GM18951 (cell line): ENCODE measurements around the gene SLC6A20.
"Not testable (repeated sequence)": the region's sequence is repeated elsewhere in the genome, so short reads cannot be mapped to it uniquely, and the experiment has no call there.

Source experiments
- POLR2A ChIP-seq: IDR thresholded peaks from 4 replicates; pipeline ENCODE4 v1.6.1; 2011; ENCODE audit warnings: mild to moderate bottlenecking; ENCODE audit not compliant: insufficient read length, insufficient read depth; ENCODE audit errors: extremely low read depth
- in situ Hi-C: fragments of 300-500 bp; cut with MboI; formaldehyde crosslinking; loops from one replicate; pipeline ENCODE4 v1.12.0; 2022; ENCODE audit warnings: low sequenced_read_pairs, mixed read lengths, inconsistent platforms; ENCODE audit not compliant: unreplicated experiment

The SLC6A20 gene

DNA sequence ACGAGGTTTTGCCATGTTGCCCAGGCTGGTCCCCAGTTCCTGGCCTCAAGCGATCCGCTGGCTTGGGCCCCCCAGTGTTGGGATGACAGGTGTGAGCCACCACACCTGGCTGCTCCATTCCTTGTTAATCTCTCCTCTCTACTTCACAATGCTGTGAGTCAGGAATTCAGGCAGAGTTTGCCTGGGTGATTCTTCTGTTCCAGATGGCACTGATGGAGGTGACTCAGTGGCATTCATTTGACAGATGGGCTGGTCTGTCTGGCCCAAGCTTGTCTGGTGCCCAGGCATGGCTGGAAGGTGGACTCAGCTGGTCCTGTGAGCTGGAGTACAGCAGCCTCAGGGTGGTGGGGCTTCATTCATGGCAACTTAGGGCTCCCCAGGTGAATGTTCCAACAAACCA is 43.2 kb downstream of the SLC6A20 start:
- no peak for TF ChIP-seq POLR2A
- in situ Hi-C loops = loop anchor here (5.0 kb wide), 1 partner anchor 169 kb away; no protein-coding TSS in a partner anchor

DNA sequence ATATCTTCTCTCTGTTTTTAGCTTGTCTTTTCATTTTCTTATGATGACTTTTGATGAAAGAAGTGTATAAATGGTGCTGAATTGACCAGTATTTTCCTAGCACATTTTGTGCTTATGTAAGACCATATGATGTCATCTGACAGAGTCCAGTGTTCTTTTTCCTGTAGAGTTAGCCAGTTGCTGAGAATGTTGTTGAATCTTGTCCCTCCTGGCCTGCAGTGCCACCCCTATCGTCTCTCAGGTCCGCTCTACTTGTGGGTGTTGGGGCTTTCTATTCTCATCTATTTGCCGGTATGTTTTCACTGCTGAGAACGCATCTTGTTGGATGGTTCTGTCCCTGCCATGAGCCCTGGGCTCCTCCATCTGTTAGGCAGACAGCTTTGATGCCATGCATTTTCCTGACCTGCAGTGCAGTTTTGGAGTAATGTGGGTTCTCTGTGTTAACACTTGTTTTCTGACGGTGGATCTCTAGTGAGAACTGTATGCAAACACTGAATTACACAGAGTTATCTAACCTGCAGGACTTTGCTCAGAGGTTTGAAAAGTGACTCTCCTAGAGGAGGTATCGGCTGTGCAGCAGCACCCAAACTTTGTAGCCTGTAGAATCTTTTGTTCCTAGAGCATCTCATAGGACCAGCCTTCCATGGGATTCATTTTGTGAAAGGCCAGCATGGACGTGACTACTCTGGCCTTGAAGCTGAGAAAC is 44.6 kb downstream of the SLC6A20 start:
- TF ChIP-seq POLR2A = no peak
- in situ Hi-C loops = loop anchor here (5.0 kb wide), 1 partner anchor 171 kb away; no protein-coding TSS in a partner anchor

DNA sequence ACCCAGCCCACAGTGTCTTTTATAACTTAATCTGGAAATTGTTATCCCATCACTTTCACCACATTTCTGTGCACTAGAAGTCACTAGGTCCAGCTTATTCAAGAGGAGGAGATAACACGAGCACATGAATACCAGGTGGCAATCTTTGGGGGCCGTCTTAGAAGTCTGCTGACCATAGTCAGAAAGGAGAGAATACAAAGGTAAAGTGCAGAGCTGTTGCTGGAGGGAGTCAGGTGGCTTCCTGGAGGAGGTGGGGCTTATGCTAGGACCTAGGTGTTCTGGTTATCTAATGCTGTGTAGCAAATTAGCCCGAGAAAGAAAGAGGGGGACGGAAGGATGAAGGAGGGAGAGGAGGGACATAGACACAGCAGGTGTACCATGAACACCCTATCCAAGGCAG is 46.5 kb downstream of the SLC6A20 start:
- no peak for TF ChIP-seq POLR2A
- in situ Hi-C loops = loop anchor here (5.0 kb wide), 1 partner anchor 172 kb away; no protein-coding TSS in a partner anchor

DNA sequence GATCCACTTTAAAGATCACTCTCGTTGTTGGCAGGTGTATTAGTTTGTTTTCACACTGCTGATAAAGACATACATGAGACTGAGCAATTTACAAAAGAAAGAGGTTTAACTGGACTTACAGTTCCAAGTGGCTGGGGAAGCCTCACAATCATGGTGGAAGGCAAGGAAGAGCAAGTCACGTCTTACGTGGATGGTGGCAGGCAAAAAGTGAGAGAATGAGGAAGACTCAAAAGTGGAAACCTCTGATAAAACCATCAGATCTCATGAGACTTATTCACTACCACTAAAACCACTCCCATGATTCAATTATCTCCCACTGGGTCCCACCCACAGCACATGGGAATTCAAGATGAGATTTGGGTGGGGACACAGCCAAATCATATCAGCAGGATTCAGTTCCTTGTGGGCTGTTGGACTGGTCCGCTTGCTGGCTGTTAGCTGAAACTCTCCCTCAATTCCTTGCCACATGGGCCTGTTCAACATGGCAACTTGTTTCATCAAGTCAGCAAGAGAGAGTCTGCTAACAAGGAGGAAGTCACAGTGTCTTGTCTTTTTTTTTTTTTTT is 47.2 kb downstream of the SLC6A20 start:
- in situ Hi-C loops = not testable (repeated sequence)

DNA sequence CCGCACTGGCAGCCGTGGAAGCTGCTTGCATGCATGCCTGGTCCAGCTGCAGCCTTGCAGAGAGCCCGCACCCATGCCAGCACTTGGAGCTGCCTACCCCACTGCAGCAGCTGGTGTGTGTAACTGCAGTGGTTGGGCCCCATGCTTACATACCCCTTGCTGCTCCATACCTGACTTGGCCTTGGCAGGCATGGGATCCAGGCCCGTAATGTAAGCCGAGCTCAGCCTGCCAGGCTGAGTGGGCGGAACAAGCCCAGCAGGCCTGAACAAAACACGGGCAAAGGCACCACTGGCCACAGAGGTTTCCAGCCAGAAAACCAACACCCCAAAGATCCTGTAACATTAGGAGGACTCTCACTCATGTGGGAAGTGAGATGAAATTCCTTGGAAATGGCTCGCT is 48.3 kb downstream of the SLC6A20 start:
- in situ Hi-C loops = no loop called here

DNA sequence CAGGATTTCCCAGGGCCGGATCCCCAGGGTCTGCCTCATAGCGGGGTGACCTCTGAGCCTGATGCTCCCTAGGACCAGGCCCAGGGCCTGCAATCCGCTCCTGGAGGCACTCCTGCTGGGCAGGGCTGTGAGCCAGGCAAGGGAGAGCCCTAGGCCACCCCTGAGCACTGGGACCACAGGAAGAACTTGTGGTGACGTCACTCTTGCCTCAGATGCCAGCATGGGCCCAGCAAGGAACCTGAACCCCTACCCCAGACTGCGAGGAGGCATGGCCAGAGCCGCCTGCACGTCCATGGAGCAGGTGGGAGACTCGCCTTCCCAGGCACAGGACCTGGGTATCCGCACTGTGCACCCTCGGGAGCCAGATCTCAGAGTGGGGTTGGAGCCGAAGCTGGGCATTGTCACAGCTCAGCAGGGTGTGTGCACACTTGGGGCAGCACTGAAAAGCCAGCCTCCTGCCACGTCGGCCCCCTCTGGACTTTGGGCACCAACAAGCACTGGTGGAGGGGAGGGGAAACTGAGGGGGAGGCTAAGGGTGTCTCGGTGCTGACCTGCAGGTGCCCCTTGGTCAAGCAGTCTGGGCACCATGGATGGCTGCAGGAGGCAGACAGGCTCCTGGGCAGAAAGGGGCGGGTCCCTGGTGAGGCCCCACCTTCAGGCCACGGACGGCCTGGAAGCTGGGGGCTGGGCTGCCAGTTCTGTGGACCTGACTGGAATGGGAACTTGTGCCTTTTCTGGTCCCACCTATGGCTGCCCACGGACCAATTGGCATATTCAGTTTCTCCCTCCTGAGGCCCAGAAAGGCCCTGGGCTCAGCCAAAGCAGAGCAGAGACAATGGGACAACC is 49.3 kb downstream of the SLC6A20 start:
- in situ Hi-C loops = no loop called here
- peak; percentile 7 for TF ChIP-seq POLR2A

More for the DNA sequence above, 48.3 kb downstream of the SLC6A20 start:
- TF ChIP-seq POLR2A = no peak

DNA sequence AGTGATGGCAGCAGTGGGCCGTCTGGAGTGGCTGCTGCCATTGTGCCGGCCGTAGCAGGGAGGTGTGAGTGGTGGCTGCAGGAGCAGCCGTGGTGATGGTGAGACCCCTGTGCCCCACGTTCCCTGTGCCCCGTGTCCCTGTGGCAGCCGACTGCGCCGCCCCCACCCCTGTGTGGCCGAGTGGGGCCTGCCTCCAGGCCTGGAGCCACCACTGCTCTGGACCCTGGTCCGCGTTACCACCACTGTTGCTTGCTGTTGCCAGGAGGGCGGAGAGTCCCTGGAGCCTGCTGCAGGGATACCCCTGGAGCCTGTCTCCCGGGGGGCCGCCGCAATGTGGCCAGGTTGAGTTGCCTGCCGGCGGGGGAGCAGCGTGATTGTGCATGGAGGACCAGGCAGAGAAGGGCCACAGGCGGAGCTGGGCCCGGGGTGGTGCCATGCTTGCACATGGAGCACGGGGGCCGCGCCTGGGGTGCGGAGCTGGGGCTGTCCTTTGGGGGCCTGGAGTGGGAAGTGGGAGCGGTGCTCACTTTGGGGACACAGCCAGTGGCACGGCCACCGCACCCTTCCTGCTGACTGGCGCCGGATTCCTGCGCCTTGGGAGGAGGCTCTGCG is 50.1 kb downstream of the SLC6A20 start:
- TF ChIP-seq POLR2A = no peak
- in situ Hi-C loops = no loop called here

DNA sequence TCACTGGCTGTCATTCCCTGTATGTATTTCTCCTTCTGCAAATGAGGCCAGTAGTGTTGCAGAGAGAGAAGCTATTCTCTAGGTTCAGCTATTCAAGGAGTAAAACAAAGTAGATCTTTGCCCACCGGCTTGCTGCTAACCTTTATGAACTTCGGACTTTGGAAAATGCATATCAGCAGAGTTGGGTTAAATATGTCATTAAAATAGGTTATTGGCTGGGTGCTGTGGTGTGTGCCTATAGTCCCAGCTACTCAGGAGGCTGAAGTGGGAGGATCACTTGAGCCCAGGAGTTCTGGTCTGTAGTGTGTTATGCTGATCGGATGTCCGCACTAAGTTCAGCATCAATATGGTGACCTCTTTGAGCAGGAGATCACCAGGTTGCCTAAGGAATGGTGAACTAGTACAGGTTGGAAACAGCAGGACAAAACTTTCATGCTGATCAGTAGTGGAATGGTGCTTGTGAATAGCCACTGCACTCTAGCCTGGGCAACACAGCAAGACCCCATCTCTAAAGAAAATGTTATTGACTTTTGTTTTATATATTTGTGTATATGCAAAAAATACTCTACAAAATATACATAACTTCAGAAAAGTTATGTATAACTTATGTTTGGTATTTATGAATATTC is 53.8 kb downstream of the SLC6A20 start:
- in situ Hi-C loops = no loop called here
- no peak for TF ChIP-seq POLR2A

DNA sequence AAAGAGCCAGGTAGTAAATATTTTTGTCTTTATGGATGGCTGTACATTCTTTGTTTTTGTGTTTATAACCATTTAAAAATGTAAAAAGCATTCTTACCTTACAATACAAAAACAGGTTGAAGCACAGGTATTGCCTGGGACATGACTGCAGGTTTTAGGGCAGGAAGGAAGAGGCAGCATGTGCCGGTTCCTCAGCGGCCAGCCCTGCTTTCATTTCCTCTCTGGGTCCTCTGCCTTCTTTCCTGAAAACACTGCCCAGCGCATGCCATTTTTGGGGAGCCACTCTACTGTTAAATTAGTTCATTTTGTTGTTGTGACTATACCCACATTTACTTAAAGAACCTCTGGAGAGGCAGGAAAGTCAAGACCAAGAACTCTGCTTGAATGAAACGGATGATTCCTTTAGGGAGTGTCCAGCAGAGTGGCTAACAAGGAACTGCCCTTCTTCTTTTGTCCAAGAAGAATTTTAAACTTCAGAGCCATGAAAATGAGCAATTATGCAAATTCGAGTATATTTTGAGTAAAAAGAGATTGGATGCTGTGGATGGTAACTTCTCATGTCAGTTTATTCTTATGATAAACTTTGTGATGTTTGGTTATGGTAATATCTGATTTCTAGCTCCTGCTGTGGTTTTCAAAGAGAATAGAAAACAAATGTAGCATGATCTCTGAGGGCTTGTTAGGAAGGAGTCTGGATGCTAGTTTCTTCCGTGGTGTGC is 54.4 kb downstream of the SLC6A20 start:
- in situ Hi-C loops = no loop called here
- no peak for TF ChIP-seq POLR2A

DNA sequence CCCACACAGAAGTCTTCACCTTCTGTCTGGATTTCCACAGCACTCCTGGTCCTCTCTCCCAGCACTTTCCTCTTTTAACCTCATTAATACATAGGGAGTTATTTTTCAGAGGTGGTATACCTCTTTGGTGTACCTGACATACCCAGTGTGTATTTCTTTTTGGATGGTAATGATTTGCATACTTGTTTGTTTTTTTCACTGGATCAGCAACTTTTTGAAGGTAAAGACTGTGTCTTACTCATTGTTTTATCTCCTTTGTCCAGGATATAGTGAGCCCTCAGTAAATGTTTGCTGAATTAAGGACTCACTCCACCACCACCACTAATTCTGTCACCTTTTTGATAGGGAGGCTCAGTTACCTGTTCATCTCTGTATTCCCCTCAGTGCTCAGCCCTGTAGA is 55.1 kb downstream of the SLC6A20 start:
- in situ Hi-C loops = no loop called here
- TF ChIP-seq POLR2A = no peak

DNA sequence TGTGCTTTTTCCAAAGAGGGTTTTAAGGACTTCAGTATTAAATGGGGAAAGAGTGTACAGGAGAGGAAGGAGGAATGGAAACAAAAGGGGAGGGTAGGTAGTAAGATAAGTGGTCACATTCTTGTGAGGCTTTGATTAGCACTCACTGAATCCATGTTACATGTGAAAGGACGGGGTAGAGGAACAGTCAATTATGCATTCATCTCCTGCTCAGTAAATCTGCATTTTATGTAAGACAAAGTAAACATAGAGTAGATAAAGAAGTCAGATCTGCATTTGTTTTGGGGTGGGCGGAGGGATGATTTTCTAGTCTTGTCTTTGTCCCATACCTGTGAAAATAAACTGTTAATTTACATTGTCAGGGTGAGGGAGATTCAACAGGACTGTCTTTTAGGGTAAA is 56.3 kb downstream of the SLC6A20 start:
- in situ Hi-C loops = no loop called here
- no peak for TF ChIP-seq POLR2A

DNA sequence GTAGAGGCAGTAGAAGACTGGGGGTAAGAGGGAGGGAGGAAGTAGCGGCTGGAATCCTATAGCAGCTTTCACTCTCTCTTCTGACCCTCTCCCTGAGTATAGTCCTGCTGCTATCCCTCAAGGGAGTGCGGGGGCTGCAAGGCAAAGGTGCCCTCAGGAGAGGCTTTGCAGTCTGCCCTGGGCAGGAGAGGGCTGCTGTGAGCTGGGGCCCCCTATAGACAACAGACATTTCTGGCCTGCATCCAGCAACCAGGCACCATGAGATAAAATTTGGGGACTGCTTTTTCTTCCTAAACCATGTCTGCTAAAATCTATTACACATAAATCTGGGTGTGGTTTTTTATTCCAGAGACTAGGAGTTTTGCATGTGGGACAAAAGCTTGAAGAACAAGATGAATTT is 59.1 kb downstream of the SLC6A20 start:
- no peak for TF ChIP-seq POLR2A
- in situ Hi-C loops = no loop called here

DNA sequence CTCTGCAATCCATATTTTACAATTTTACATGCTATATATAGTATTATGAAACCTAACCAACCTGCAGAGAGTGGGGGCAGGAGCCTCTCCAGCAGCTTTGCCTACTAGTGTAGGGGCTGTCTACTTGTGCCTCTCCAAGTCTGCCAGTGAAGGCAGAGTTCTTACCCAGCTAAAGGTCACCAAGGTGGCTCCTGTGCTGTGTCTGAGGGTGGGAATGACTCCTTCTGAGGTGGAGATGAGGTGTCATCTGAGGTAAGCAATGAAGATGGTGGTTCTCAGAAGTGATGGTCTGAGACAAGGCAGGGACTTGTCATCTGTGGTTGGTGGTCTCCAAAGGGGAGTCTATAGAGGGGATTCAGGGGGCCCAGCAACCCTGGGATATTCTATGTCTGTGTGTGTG is 59.6 kb downstream of the SLC6A20 start:
- no peak for TF ChIP-seq POLR2A
- in situ Hi-C loops = no loop called here
